ENCODE results near the gene CYP26B1.

- TF ChIP-seq CTCF (conservative IDR thresholded peaks at IDR 0.05 in 1 of 2, IDR thresholded peaks at IDR 0.05 in 1 of 2; ENCODE audit: extremely low read depth in 1 of 2, insufficient read depth in 1 of 2, low read depth in 1 of 2, low read length in 2 of 2), result no peak
- no peak for TF ChIP-seq EZH2 (IDR thresholded peaks at IDR 0.05; ENCODE audit: borderline replicate concordance, low read length)
Measured at GRCh38 chr2:72111061-72111460, 36.6 kb downstream of the CYP26B1 start.
